GM23248 (cell line): ENCODE measurements around the gene CELSR1.

Experiments used
- EZH2 ChIP-seq: fragments of 200-600 bp; sonication (generic); IDR thresholded peaks from 2 replicates; pipeline ENCODE4 v1.6.1; 2018; ENCODE audit warnings: antibody characterized with exemption, mild to moderate bottlenecking; ENCODE audit not compliant: insufficient read depth, poor library complexity, severe bottlenecking
- EZH2phosphoT487 ChIP-seq: fragments of 200-600 bp; sonication (generic); IDR thresholded peaks from 2 replicates; pipeline ENCODE4 v1.6.1; 2018; ENCODE audit warnings: antibody characterized with exemption, moderate library complexity, mild to moderate bottlenecking, low read depth; ENCODE audit not compliant: insufficient read depth

DNA sequence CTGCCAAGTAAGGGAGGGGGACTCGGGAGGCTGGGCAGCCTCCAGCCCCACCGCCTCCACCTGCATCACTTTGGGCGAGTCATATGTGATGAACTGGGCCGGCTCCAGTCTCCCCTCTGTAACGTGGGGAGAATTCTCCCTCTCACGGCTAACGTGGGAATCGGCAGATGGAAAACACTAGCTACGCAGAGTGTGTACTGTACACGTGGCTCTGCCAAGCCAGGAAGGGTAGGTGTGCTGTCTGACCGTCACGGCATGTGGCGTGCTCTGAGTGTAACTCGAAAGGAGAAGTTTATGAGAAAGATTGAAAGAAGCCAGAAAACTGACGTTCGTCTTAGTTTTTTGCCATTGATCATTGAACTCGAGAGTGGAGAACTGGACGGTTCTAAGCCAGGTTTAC, 188.2 kb downstream of the CELSR1 start:
- no peak for TF ChIP-seq EZH2
- no peak for TF ChIP-seq EZH2phosphoT487
